ENCODE data around the gene GZF1. TPM values are rescaled to one million over a fixed set of nuclear protein-coding genes. Genes with fewer than 3 reads are reported as not detected.
A peak's percentile ranks its signal among the peaks of the same experiment; 100 is the strongest.

GZF1 gene
- total RNA-seq, 3 donors from 2014 or later, result 19.0 to 24.3 (median 19.9) TPM

- intact Hi-C loops (cut with DNase I; ENCODE audit: low total_unique reads), result no loop called here
- no peak for DNase-seq (ENCODE audit: low spot score in 2 of 2)
- H3K27me3 ChIP-seq, result no peaks in the 10 kb centered on the region
- H3K9me3 ChIP-seq, result no peaks in the 10 kb centered on the region
- no peaks in the 10 kb centered on the region for H3K4me1 ChIP-seq
- no peak overlapping the region for H3K4me3 ChIP-seq
- no peak overlapping the region for H3K27ac ChIP-seq
- TF ChIP-seq POLR2AphosphoS5 (IDR thresholded peaks at IDR 0.05) (no peak), POLR2A (IDR thresholded peaks at IDR 0.05) (no peak), CTCF (IDR thresholded peaks at IDR 0.05) (no peak)
- no peaks in the 10 kb centered on the region for H3K36me3 ChIP-seq
Measured at GRCh38 chr20:23336476-23336875, 25.5 kb upstream of the GZF1 start.

- TF ChIP-seq CTCF (IDR thresholded peaks at IDR 0.05) (no peak), POLR2A (IDR thresholded peaks at IDR 0.05) (no peak), POLR2AphosphoS5 (IDR thresholded peaks at IDR 0.05) (no peak)
- Histone ChIP-seq H3K9me3 (no peaks in the 10 kb centered on the region), H3K4me1 (no peaks in the 10 kb centered on the region), H3K36me3 (no peaks in the 10 kb centered on the region), H3K27ac (no peak overlapping the region), H3K4me3 (no peak overlapping the region), H3K27me3 (no peaks in the 10 kb centered on the region)
- no peak for DNase-seq (ENCODE audit: low spot score in 2 of 2)
- intact Hi-C loops (cut with DNase I; ENCODE audit: low total_unique reads), result no loop called here
Measured at GRCh38 chr20:23337312-23337711, 24.7 kb upstream of the GZF1 start.

GRCh38 chr20:23339986-23340385 lies 22.0 kb upstream of the GZF1 start:
- intact Hi-C loops (cut with DNase I; ENCODE audit: low total_unique reads), result no loop called here
- Histone ChIP-seq H3K4me3 (no peak overlapping the region), H3K9me3 (no peaks in the 10 kb centered on the region), H3K36me3 (no peaks in the 10 kb centered on the region), H3K27ac (no peak overlapping the region), H3K27me3 (no peaks in the 10 kb centered on the region), H3K4me1 (no peaks in the 10 kb centered on the region)
- no peak for TF ChIP-seq POLR2AphosphoS5 (IDR thresholded peaks at IDR 0.05)
- no peak for TF ChIP-seq POLR2A (IDR thresholded peaks at IDR 0.05)
- no peak for TF ChIP-seq CTCF (IDR thresholded peaks at IDR 0.05)
- peak in 1 of 2 donors; percentile 50 for DNase-seq (ENCODE audit: low spot score in 2 of 2)

- DNase-seq (ENCODE audit: low spot score in 2 of 2), result peak; percentile 32 to 56
- no peaks in the 10 kb centered on the region for H3K4me1 ChIP-seq
- H3K27me3 ChIP-seq, result no peaks in the 10 kb centered on the region
- H3K4me3 ChIP-seq, result no peak overlapping the region
- TF ChIP-seq POLR2A (IDR thresholded peaks at IDR 0.05) (no peak), CTCF (IDR thresholded peaks at IDR 0.05) (peak in 2 of 3 donors; percentile 56 to 64), POLR2AphosphoS5 (IDR thresholded peaks at IDR 0.05) (no peak)
- intact Hi-C loops (cut with DNase I; ENCODE audit: low total_unique reads), result no loop called here
- no peaks in the 10 kb centered on the region for H3K36me3 ChIP-seq
- no peak overlapping the region for H3K27ac ChIP-seq
- H3K9me3 ChIP-seq, result no peaks in the 10 kb centered on the region
Measured at GRCh38 chr20:23340524-23340923, 21.5 kb upstream of the GZF1 start.

GRCh38 chr20:23341073-23341472 lies 20.9 kb upstream of the GZF1 start:
- H3K36me3 ChIP-seq, result no peaks in the 10 kb centered on the region
- no peaks in the 10 kb centered on the region for H3K27me3 ChIP-seq
- TF ChIP-seq POLR2A (IDR thresholded peaks at IDR 0.05), result no peak
- TF ChIP-seq CTCF (IDR thresholded peaks at IDR 0.05), result no peak
- no peak for TF ChIP-seq POLR2AphosphoS5 (IDR thresholded peaks at IDR 0.05)
- DNase-seq (ENCODE audit: low spot score in 2 of 2), result no peak
- H3K9me3 ChIP-seq, result no peaks in the 10 kb centered on the region
- H3K27ac ChIP-seq, result no peak overlapping the region
- H3K4me3 ChIP-seq, result no peak overlapping the region
- intact Hi-C loops (cut with DNase I; ENCODE audit: low total_unique reads), result no loop called here
- H3K4me1 ChIP-seq, result no peaks in the 10 kb centered on the region

Data from breast epithelium (tissue), 4 donors.